ENCODE results near the gene AGAP1. TPM values are rescaled to one million over a fixed set of nuclear protein-coding genes. Genes with fewer than 3 reads are reported as not detected.

The AGAP1 gene
- total RNA-seq, 2 donors from 2014 or later, result 32.8 to 34.7 TPM

- no peaks in the 10 kb centered on the region for H3K9me3 ChIP-seq (ENCODE audit: control insufficient read depth, low read length)
- peaks cover 6% of the 10 kb centered on the region for H3K4me1 ChIP-seq (ENCODE audit: control insufficient read depth, insufficient read depth, low read length)
- DNase-seq, result no peak
- Mint-ChIP-seq H3K4me3 (no peak overlapping the region), H3K36me3 (ENCODE audit: low read depth) (no peaks in the 10 kb centered on the region), H3K27ac (no peak overlapping the region), H3K4me1 (peaks cover 26% of the 10 kb centered on the region), H3K9me3 (no peaks in the 10 kb centered on the region), H3K27me3 (ENCODE audit: insufficient read depth) (peaks cover 36% of the 10 kb centered on the region)
- no peak overlapping the region for H3K27ac ChIP-seq (ENCODE audit: low read depth, low read length)
- no peak overlapping the region for H3K9ac ChIP-seq (ENCODE audit: extremely low read depth, low read length, poor library complexity, severe bottlenecking)
- 83 to 88% methylated on average over 3 to 7 of the region's 7 CpGs for WGBS, 2 experiments (ENCODE audit: insufficient coverage in 1 of 2, insufficient read length in 1 of 2)
- H3K36me3 ChIP-seq (ENCODE audit: control insufficient read depth, insufficient read depth, low read length), result no peaks in the 10 kb centered on the region
- TF ChIP-seq, protein P1, sequence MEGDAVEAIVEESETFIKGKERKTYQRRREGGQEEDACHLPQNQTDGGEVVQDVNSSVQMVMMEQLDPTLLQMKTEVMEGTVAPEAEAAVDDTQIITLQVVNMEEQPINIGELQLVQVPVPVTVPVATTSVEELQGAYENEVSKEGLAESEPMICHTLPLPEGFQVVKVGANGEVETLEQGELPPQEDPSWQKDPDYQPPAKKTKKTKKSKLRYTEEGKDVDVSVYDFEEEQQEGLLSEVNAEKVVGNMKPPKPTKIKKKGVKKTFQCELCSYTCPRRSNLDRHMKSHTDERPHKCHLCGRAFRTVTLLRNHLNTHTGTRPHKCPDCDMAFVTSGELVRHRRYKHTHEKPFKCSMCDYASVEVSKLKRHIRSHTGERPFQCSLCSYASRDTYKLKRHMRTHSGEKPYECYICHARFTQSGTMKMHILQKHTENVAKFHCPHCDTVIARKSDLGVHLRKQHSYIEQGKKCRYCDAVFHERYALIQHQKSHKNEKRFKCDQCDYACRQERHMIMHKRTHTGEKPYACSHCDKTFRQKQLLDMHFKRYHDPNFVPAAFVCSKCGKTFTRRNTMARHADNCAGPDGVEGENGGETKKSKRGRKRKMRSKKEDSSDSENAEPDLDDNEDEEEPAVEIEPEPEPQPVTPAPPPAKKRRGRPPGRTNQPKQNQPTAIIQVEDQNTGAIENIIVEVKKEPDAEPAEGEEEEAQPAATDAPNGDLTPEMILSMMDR (conservative IDR thresholded peaks at IDR 0.05), result no peak
- H3K4me3 ChIP-seq (ENCODE audit: low read length), result no peak overlapping the region
- no peaks in the 10 kb centered on the region for H3K27me3 ChIP-seq (ENCODE audit: control insufficient read depth, insufficient read depth, low read length, poor library complexity, severe bottlenecking)
Observed at GRCh38 chr2:235659767-235660322, 166.0 kb downstream of the AGAP1 start.

DNA sequence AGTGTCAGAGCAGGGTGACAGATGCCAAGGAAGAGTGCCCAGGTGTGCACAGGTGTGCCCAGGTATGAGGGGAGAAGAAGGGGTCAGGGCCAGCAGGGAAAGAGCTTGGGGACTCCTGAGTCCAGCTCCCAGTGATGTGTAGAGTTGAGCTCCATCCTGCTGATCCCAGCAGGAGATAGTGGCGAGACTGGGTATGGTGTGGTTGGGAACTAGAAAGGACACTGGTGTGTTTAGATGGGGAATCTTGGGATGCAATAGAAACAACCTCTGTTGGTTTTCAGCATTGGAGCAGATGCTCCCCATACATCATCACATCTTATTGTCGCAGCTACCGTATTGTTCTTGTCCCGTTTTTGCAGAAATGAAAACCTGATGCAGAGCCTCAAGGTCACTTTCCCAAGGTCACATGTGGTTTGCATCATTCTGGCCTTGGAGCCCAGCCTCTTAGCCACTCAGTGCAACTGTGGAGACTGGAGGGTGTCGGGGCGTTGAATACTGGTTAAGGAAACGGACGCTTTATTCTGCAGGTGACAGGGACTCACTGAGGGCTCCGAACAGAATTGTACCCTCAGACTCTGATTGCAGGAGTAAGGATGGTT lies 166.7 kb downstream of the AGAP1 start:
- Mint-ChIP-seq H3K36me3 (ENCODE audit: low read depth) (no peaks in the 10 kb centered on the region), H3K27ac (no peak overlapping the region), H3K9me3 (no peaks in the 10 kb centered on the region), H3K4me1 (peaks cover 28% of the 10 kb centered on the region), H3K4me3 (no peak overlapping the region), H3K27me3 (ENCODE audit: insufficient read depth) (peaks cover 41% of the 10 kb centered on the region)
- no peaks in the 10 kb centered on the region for H3K9me3 ChIP-seq (ENCODE audit: control insufficient read depth, low read length)
- H3K27ac ChIP-seq (ENCODE audit: low read depth, low read length), result no peak overlapping the region
- 91 to 97% methylated on average over 8 to 9 of the region's 9 CpGs for WGBS, 2 experiments (ENCODE audit: insufficient coverage in 1 of 2, insufficient read length in 1 of 2)
- H3K4me3 ChIP-seq (ENCODE audit: low read length), result no peak overlapping the region
- TF ChIP-seq, protein P1 (conservative IDR thresholded peaks at IDR 0.05), result no peak
- no peaks in the 10 kb centered on the region for H3K36me3 ChIP-seq (ENCODE audit: control insufficient read depth, insufficient read depth, low read length)
- no peaks in the 10 kb centered on the region for H3K27me3 ChIP-seq (ENCODE audit: control insufficient read depth, insufficient read depth, low read length, poor library complexity, severe bottlenecking)
- H3K9ac ChIP-seq (ENCODE audit: extremely low read depth, low read length, poor library complexity, severe bottlenecking), result no peak overlapping the region
- peaks cover 6% of the 10 kb centered on the region for H3K4me1 ChIP-seq (ENCODE audit: control insufficient read depth, insufficient read depth, low read length)
- no peak for DNase-seq

- WGBS, 2 experiments (ENCODE audit: insufficient coverage in 1 of 2, insufficient read length in 1 of 2), result 82 to 92% methylated on average over 13 to 17 of the region's 17 CpGs
- Histone ChIP-seq H3K9me3 (ENCODE audit: control insufficient read depth, low read length) (no peaks in the 10 kb centered on the region), H3K27ac (ENCODE audit: low read depth, low read length) (no peak overlapping the region), H3K27me3 (ENCODE audit: control insufficient read depth, insufficient read depth, low read length, poor library complexity, severe bottlenecking) (no peaks in the 10 kb centered on the region), H3K4me1 (ENCODE audit: control insufficient read depth, insufficient read depth, low read length) (peaks cover 10% of the 10 kb centered on the region), H3K9ac (ENCODE audit: extremely low read depth, low read length, poor library complexity, severe bottlenecking) (no peak overlapping the region), H3K4me3 (ENCODE audit: low read length) (no peak overlapping the region), H3K36me3 (ENCODE audit: control insufficient read depth, insufficient read depth, low read length) (no peaks in the 10 kb centered on the region)
- peaks cover 35% of the 10 kb centered on the region for H3K4me1 Mint-ChIP-seq
- no peak overlapping the region for H3K4me3 Mint-ChIP-seq
- H3K9me3 Mint-ChIP-seq, result no peaks in the 10 kb centered on the region
- TF ChIP-seq, protein P1 (conservative IDR thresholded peaks at IDR 0.05), result no peak
- no peak for DNase-seq
- H3K27me3 Mint-ChIP-seq (ENCODE audit: insufficient read depth), result peaks cover 41% of the 10 kb centered on the region
- H3K27ac Mint-ChIP-seq, result no peak overlapping the region
- no peaks in the 10 kb centered on the region for H3K36me3 Mint-ChIP-seq (ENCODE audit: low read depth)
Observed at GRCh38 chr2:235661167-235661937, 167.5 kb downstream of the AGAP1 start.

Measured in endodermal cell (in vitro differentiated cells).